Colon (tissue), 2 donors: ENCODE data around the gene KLHL21.
"Not testable (repeated sequence)": the region's sequence is repeated elsewhere in the genome, so short reads cannot be mapped to it uniquely, and the experiment has no call there.

Experiments used
- FAIRE-seq: peaks from 2 replicates; lab custom pipeline; 2012; peaks lifted over from hg19 to GRCh38; lab: Jason Lieb, UNC
- donor health status: control.
- donor health status: control.

Gene KLHL21, protein sequence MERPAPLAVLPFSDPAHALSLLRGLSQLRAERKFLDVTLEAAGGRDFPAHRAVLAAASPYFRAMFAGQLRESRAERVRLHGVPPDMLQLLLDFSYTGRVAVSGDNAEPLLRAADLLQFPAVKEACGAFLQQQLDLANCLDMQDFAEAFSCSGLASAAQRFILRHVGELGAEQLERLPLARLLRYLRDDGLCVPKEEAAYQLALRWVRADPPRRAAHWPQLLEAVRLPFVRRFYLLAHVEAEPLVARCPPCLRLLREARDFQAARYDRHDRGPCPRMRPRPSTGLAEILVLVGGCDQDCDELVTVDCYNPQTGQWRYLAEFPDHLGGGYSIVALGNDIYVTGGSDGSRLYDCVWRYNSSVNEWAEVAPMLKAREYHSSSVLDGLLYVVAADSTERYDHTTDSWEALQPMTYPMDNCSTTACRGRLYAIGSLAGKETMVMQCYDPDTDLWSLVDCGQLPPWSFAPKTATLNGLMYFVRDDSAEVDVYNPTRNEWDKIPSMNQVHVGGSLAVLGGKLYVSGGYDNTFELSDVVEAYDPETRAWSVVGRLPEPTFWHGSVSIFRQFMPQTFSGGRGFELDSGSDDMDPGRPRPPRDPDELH

DNA sequence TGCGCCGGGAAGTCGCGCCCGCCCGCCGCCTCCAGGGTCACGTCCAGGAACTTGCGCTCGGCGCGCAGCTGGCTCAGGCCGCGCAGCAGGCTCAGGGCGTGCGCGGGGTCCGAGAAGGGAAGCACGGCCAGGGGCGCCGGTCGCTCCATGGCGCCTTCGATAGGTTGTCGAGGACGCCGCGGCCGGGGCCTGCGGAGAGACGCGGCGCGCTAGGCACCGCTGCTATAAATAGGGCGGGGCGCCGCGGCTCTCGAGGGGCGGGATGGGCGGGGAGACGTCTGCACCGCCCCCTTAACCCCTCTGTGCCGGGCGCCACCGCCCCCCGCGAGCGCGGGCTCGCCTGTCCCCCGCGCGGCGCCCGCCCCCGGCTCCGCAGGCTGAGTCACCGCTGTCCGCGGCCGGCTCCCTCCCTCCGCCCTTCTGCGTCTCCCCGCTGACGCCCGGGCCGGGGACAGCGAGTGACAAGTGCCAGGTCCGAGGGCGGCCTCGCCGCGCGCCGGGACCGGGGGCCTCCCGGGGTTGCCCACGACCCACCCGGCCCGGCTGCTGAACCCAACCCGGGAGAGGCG is at the start of gene KLHL21:
Gene KLHL21 (minus strand): TSS at position 201 of the 569 bp plus-strand sequence. CDS start 52 bp downstream, at position 149.
- no peak for FAIRE-seq

DNA sequence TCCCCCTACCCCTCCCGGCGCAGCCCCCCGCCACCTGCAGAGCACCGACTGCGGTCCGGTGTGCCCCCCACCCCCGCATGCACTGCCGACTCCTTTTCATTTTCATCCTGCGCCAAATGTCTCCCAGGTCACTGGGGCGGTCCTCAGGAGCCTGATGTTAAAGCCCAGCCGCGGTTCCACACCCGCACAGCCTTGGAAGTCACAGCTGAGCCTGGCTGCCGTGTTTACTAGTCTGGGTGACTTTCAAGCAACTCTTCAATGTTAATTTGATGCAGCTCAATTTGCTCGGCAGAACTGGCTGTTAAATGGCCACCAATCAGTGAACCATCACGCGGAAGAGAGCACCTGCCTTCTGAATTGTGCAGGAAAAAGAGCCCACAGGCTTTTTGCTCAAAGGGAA is 49.2 kb upstream of the KLHL21 start:
- FAIRE-seq: no peak

DNA sequence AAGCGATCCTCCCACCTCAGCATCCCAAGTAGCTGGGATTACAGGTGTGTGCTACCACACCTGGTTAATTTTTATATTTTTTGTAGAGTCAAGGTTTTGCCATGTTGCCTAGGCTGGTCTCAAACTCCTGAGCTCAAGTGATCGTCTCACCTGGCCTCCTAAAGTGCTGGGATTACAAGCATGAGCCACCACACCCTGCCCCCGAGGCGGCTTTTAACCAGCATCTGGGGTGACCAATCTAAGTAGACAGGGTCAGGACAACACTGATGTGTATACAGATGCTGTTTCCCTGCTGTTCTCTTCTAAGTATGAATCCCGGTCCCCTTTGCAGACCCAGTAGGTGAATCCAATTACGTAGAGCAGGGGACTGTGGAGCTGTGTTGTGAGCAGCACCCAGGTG is 45.9 kb upstream of the KLHL21 start:
- no peak for FAIRE-seq

DNA sequence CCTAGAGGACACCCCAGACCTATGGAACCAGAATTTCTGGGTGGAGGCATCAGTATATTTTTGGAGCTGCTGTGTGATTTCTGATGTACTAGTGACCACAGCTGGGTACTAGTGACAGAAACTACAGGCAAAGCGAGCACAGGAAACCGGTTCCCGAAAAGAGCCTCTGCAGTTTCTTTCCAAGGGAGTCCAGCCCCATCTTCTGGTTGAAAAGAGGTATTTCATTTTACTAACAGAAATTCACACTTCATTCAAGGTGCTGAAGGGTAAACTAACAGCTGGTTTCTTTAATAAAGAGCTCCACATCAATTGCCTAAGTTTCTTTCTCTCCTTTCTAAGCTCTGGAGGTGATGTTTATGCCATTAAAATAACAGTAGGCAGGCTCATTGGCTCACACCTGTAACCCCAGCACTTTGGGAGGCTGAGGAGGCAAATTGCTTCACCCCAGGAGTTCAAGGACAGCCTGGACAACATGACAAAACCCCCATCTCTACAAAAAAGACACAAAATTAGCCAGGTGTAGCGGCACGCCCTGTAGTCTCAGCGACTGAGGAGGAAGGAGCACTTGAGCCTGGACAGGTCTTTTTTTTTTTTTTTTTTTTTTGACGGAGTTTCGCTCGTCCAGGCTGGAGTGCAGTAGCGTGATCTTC is 44.0 kb upstream of the KLHL21 start:
- FAIRE-seq: no peak

DNA sequence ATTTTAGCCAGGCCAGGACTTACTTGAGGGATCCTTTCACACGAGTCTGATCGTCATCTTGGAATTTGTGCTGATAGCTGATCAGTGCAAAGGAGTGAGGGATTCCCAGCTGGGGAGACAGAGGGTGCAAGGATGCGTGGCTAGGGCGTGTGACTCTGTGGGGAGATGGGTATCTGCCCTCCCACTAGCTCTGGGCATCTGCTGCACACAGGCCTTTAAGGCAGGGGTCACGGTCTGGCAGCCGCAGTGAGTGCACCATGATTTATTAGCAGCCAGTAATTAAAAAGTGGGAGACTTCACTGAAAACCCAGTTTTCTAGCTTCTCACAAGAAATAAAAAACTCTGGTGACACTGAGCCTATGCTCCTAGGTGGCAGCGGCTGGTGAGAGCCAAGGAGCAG is 42.3 kb upstream of the KLHL21 start:
- no peak for FAIRE-seq

DNA sequence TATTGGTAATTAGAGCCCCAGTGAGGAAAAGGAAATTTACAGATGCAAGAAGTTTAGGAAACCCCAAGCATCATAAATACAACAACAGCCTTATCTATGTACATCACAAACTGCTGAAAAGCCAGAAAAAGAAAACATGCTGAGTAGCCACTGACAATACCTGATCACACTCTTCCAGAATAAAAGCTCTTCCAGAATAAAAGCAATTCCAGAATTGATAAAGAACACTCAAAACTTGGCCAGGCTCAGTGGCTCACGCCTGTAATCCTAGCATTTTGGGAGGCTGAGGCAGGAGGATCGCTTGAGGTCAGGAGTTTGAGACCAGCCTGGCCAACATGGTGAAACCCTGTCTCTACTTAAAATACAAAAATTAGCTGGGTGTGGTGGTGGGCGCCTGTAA is 38.2 kb upstream of the KLHL21 start:
- not testable (repeated sequence) for FAIRE-seq

DNA sequence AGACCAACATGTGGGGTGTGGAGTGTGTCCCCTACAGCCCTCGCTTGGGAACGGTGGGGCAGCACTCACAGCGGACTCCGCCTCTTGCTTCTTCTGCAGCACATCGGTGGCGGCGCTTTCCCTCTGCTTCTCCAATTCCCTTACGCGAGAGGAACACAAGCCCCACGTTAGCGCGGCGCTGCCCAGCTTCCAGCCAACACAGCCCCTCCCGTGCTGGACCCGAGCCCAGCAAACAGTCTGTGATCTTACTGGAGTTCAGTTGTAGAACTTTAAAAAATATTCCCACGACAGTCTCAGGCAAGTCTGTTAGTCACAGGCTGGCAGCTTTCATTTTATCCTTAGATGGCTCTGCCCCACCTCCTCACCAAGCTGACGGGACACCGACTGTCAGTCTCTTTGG is 35.6 kb upstream of the KLHL21 start:
- no peak for FAIRE-seq

DNA sequence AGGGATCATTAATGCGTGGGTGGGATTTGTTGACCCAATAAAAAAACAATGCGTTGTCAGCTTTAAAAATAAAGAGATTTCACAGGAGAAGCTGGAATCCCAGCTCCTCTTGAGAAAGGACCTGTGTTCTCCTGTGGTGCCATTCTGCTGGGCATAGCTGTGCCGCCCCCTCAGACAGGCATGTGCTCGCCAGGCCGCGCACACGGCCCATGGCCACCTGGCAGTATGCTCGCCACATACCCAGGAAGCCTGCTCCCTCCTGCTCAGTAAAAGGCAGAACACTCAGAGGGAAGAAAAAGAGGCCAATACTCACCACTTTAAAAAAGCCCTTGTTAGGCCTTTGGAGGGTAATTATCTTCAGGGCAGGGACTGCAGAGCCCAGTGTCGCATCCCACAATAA is 35.1 kb upstream of the KLHL21 start:
- no peak for FAIRE-seq

DNA sequence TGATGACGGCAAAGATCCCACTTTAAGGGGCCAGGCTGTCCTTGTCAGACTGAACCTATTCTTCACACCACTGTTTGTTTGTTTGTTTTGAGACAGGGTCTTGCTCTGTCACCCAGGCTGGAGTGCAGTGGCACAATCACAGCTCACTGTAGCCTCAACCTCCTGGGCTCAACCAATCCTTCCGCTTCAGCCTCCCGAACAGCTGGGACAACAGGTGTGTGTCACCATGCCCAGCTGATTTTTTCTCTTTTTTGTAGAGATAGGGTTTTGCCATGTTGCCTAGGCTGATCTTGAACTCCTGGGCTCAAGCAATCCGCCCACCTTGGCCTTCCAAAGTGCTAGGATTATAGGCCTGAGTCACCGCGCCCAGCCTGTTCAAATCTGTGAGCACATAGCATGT is 34.1 kb upstream of the KLHL21 start:
- FAIRE-seq: not testable (repeated sequence)

DNA sequence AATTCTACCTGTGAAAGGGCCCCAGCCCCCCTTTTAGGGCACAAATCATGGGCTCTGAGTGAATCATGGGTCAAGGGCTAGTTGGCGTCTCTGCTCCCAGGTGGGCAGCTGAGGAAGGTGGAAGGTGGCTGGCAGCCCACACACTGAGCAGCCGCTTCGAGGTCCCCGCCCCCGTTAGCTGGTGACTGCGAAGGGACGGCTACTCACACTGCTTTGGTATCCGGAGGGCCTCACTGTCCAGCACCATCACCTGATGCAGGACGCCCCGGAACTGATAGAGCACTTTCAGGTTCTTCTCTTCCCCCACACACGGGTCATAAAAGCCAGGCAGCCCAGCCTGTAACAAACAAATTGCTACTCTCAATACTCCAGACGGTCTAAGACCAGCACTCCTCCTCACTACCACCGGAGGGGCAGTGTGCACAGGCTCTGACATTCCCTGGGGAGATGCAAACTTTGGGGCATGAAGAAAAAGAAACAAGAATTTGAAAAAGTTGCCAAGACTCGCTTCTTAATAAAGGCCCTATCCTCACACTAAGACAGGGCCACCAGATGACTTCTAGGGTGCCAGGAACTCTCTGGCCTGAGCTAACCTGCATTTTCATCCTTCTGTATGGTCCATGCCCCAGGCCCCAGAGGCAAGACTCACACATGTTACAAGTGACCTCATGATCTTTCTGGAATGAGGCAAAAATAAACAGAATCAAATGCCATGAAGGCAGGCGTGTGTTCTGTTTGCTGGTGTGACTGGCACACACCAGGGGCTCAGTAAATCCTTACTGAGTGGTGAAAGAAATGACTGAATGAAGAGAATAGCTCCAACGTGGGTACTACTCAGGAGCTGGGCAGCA is 33.5 kb upstream of the KLHL21 start:
- FAIRE-seq: no peak

DNA sequence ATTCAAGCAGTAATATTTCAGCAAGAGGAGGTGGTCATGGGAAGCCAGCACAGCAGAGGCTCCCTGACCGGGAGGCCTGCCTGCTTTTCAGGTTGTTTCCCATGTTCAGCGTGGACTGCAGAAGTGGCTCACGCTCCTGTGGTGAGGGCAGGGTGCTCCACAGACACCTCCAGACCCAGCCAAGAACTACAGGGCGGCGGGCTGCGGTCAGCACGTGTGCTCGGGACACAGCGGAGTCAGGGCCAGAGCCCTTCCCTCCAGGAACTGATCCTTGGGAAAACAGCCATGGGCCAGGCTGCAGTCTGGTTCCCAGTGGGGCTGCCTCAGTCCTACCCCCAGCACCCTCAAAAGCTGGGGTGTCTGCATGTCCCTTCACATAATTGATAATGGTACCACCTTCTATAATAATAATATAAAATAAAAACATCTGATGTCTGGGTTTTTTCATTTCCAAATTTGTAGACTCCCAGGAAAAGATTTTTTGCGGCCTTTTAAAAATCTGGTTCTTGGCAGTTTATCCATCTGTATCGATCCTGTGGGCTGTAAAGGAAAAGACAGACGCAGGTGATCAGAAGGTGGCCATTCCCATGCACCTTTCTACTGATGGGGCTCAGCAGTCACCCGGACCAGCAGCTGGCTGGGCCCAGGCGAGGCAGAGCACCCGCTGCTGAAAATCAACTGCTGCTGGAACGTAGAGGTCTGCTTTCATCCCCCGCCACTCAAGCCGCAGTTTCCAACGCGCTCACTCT is 32.7 kb upstream of the KLHL21 start:
- no peak for FAIRE-seq

DNA sequence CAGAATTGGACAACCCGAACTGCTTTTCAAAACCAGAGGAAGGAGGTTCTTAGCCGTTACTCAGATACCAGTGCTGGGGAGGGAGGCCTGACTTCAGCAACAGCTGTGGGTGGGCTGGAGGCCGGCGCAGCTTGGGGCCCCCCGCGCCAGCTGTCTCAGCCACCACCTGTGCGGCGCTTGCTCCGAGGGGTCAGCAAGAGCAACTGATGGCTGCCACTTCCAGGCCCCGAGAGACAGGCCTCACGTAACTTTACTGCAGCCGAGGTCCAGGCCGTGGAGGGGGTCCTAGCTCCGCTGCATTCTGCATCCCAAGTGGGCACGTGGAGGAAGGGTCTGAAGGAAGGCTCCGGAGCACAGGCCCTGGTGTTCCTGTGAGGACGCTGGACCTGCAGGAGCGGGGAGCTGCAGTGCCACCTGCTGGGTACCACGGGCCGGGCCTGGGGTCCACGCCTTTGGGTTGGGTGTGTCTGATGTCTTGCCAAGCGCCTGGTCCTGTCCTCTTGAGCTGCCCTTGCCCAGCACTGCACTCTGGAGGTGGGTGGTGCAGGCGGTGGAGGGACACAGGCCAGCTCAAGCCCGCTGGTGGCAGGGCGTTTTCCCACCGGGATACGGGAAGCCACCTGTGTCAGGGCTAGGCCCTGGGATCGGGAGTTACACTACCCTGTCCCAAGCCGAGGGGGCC is 31.8 kb upstream of the KLHL21 start:
- FAIRE-seq: no peak

DNA sequence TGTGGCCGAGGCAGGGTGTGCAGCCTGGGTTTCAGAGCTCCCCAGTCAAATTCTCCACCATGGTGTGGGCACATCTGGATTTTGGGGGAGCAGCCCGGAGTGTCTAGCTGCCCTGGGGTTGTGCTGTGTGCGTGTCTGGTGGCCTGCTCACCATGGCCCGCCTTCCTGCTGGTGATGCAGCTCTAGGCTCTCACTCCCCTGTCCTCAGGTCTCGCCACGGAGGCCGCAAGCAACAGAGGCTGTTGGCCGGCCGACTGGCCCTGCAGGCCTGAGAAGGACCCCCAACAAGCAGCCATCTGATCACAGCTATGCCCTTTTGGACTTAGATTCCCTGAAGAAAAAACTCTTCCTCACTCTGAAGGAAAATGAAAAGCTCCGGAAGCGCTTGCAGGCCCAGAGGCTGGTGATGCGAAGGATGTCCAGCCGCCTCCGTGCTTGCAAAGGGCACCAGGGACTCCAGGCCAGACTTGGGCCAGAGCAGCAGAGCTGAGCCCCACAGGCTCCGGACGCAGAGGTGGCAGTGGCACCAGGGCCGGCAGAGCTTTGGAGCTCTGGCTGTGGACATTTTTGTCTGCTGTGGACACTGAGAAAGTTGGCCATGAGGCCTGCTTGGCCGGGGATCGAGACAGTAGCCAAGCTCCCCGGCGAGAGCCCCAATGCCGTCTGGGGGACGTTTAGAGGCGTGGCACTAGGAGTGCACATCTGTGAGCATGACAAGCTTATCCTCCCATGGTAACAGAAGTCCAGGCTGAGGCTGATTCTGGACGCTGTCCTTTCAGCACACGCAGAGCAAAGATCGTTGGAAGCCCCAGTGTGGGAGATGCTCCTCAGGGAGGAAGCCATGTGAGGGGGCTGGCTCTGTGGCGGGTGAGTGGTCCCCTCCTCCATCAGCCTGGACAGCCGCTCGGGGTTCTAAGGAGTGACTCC is 30.2 kb upstream of the KLHL21 start:
- no peak for FAIRE-seq

DNA sequence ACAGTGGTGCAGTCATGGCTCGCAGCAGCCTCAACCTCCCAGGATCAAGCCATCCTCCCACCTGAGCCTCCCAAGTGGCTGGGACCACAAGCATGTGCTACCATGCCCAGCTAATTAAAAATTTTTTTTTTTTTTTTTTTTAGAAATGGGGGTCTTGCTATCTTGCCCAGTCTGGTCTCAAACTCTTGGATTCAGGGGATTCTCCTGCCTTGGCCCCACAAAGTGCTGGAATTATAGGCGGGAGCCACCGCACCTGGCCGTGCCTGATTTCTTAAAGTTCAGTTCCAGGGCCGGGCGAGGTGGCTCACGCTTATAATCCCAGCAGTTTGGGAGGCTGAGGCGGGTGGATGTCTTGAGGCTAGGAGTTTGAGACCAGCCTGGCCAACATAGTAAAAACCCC is 28.4 kb upstream of the KLHL21 start:
- no peak for FAIRE-seq

DNA sequence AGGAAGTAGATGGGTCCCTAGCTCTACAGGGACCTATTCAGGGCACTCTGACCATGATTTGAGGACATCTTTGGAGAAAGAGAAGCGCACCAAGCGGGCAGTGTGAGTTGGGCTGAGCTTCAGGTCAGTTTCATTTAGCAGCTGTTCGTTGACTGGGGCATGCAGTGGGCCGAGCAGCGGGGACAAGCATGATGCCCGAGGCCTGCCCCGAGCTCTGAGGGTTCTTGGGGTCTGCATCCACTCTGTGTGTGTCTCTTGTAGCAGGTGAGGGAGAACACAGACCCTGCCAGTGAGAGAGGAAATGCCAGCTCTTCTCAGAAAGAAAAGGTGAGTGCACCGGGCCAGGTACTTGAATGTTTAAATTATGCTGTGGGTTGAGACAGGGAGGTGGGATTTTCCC is 27.4 kb upstream of the KLHL21 start:
- no peak for FAIRE-seq

DNA sequence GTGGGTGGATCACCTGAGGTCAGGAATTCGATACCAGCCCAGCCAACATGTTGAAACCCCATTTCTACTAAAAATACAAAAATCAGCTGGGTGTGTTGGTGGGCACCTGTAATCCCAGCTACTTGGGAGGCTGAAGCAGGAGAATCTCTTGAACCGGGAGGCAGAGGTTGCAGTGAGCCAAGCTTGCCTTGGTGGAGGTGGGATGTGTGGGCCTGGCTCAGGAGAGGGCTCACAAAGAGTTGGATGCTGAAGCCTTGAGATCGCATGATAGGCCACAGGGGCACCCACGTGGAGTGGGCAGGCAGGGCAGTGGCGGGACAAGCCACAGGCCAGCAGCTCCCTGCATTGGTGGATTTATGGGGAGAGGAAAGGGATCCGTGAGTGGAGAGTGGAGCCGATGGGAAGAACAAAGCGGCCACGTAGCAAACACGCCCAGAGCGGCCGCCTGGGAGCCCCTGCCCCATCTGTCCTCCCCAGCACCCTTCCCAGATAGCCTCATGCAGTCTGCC is 26.4 kb upstream of the KLHL21 start:
- FAIRE-seq: no peak

DNA sequence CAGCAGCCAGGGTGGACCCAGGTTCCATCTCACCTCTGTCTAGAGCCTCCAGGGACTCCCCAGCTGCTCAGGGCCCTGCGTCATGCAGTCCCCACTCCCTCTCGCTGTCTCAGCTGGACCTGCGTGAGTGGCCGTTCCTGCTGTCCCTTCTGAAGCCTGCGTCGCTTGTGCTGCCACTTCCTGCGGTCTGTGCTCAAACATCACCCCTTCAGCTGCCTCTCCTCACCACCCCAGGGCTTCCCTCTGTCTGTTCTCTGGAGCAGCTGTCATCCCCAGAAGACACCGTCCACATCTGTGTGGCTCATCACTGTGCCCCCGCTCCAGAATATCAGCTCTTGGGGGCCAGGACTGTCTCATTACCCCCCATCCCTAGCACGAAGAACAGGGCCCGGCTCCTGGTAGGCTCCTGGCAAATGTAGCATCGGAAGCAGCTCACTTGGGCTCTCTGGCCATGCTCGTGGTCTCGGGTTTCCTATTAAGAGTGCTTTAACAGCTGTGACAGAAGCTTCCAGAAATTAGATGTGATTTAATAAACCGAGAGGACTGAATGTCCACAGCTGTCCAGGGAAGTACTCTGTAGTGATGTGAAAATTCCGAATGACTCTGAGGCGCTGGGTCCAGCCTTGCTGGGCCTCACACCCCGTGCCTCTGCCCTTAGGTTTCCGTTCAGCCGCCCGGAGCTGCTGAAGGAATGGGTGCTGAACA is 25.3 kb upstream of the KLHL21 start:
- FAIRE-seq: no peak

DNA sequence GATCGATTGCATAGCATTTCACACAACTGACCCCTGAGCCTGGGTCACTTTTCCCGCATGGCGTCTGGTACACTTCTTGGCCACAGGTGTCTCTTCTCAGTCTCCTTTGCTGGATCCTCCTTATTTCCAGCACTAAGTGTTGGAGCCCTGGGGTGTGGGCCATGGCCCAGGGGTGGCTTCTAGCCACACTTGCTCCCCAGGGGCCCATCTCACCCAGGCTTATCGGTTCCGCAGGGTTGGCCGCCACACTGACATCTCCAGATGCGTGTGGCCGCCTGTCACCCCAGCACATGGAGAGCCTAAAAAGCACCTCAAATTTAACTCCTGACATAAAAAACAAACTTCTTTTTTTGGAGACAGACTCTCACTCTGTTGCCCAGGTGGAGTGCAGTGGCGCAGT is 24.4 kb upstream of the KLHL21 start:
- FAIRE-seq: no peak
